MM.1S (cell line): ENCODE data around the gene MATN1.

Experiments
- CTCF ChIP-seq: fragments of 300-600 bp; sonication (generic); IDR thresholded peaks from 2 replicates; pipeline ENCODE4 v1.5.1; 2016; ENCODE audit warnings: antibody characterized with exemption, low read length, mixed read lengths
- EZH2 ChIP-seq: fragments of 300-600 bp; sonication (generic); optimal IDR thresholded peaks from 2 replicates; pipeline ENCODE3; 2017; ENCODE audit warnings: low read depth, mild to moderate bottlenecking, antibody characterized with exemption, low read length, mixed read lengths

GRCh38 chr1:30714025-30714424, 9.4 kb downstream of the MATN1 start:
- TF ChIP-seq CTCF (no peak), EZH2 (no peak)
